Testis (tissue), 3 donors: ENCODE measurements around the gene COL11A2. TPM values are rescaled to one million over a fixed set of nuclear protein-coding genes. Genes with fewer than 3 reads are reported as not detected.

ENCODE experiments used
- DNase-seq: peaks from one replicate; pipeline ENCODE4 v3.0.0-alpha.2; 2019
- H3K27ac ChIP-seq, 2 donors: fragments of 200-600 bp; sonication (generic); one replicate each; pipeline ENCODE4 v1.5.1; 2019
- H3K27me3 ChIP-seq: fragments of 200-600 bp; sonication (generic); one replicate; pipeline ENCODE4 v1.5.1; 2019
- H3K36me3 ChIP-seq: fragments of 200-600 bp; sonication (generic); one replicate; pipeline ENCODE4 v1.5.1; 2017; ENCODE audit warnings: low read depth; ENCODE audit errors: missing control alignments
- H3K4me1 ChIP-seq: fragments of 200-600 bp; sonication (generic); one replicate; pipeline ENCODE4 v1.5.1; 2019
- H3K4me3 ChIP-seq, 2 donors: fragments of 200-600 bp; sonication (generic); one replicate each; pipeline ENCODE4 v1.5.1; 2017 to 2019
- H3K9me3 ChIP-seq: fragments of 200-600 bp; sonication (generic); one replicate; pipeline ENCODE4 v1.5.1; 2017
- POLR2A ChIP-seq: fragments of 450-650 bp; IDR thresholded peaks from one replicate; pipeline ENCODE4 v1.6.1; 2017; ENCODE audit warnings: antibody characterized with exemption, mild to moderate bottlenecking, moderate library complexity
- WGBS, 2 donors: methylation state at CpG; one replicate each; pipeline ENCODE4 v1.1.5; 2018; 5-methylcytosine and 5-hydroxymethylcytosine counted together
- intact Hi-C: fragments of 100-400 bp; cut with DNase I; formaldehyde crosslinking; loops from one replicate; pipeline ENCODE4 v1.15.1; 2023; ENCODE audit warnings: low total_unique reads
- polyA plus RNA-seq: library from polyadenylated mRNA; stranded (reverse); fragments of 350-450 nt; fragmentation: Illumina TruSeq; extraction: RNeasy Lipid Tissue Mini Kit (QIAGEN cat#74804); gene quantifications from one replicate; pipeline ENCODE4 v1.2.3, GENCODE V29; 2014; ENCODE audit warnings: low read depth, low replicate concordance; ENCODE audit not compliant: insufficient read depth
- total RNA-seq, 2 donors: library from RNA; depleted of rRNA; stranded (reverse); fragments of >200 nt; gene quantifications; one replicate each; pipeline ENCODE4 v1.2.3, GENCODE V29; 2016
- TF ChIP-seq, protein P1 (sequence below), 3 experiments: fragments of 450-650 bp in 2 of 3; fragments of 200-600 bp in 1 of 3; sonication (generic) in 1 of 3; IDR thresholded peaks; one replicate each; pipeline ENCODE4 v1.5.1; 2016 to 2019; ENCODE audit warnings: antibody characterized with exemption in 3 of 3, mild to moderate bottlenecking in 2 of 3, moderate library complexity in 1 of 3

The COL11A2 gene
- total and polyA plus RNA-seq, 3 donors from 2014 or later, result 8.2 to 8.8 (median 8.6) TPM

DNA sequence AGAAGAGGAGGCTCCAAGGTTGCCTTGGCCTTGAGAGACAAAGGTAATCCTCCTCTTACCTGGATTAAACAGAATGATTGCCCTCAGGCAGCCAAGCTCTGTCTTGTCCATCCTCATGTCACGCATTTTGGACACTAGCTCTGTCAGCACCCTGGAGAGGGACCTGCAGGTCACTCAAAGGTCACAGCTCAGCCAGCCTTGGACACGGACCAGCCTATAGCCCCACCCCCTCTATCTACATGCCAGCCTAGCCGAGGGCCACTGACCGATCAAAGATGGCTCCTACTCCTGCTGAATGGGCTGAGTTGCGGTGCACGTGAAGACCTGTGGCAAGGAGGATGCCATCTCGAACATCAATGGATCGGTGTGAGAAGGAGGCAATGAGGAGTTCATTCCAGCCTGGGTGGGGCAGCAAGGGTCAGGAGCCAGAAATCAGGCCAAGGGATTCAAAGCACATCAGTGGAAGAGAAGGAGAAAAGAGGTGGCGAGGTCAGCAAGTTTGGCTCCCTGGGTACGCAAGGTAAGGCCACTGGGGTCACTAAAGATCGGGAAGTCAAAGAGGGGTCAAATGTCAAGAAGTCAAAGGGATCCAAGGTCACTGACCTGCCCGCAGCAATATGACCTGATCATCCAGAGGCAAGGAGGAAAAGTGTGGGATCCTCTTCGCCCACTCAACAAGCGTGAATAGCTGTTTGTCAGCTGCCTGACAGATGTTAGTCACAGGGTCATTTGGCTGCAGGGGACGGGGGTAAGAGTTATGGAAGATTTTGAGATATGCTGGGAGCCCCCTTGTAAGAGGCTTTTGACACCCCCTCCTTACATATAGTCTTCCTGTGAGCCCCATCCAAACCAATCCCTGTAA, 3.3 kb upstream of the COL11A2 start:
- no peak for TF ChIP-seq POLR2A
- TF ChIP-seq, protein P1, sequence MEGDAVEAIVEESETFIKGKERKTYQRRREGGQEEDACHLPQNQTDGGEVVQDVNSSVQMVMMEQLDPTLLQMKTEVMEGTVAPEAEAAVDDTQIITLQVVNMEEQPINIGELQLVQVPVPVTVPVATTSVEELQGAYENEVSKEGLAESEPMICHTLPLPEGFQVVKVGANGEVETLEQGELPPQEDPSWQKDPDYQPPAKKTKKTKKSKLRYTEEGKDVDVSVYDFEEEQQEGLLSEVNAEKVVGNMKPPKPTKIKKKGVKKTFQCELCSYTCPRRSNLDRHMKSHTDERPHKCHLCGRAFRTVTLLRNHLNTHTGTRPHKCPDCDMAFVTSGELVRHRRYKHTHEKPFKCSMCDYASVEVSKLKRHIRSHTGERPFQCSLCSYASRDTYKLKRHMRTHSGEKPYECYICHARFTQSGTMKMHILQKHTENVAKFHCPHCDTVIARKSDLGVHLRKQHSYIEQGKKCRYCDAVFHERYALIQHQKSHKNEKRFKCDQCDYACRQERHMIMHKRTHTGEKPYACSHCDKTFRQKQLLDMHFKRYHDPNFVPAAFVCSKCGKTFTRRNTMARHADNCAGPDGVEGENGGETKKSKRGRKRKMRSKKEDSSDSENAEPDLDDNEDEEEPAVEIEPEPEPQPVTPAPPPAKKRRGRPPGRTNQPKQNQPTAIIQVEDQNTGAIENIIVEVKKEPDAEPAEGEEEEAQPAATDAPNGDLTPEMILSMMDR (IDR thresholded peaks at IDR 0.05), result no peak
- intact Hi-C loops, result no loop called here
- H3K9me3 ChIP-seq, result no peaks in the 10 kb centered on the region
- peaks cover 30% of the 10 kb centered on the region for H3K4me1 ChIP-seq
- H3K36me3 ChIP-seq, result no peaks in the 10 kb centered on the region
- no peaks in the 10 kb centered on the region for H3K27me3 ChIP-seq
- H3K4me3 ChIP-seq, result no peak overlapping the region
- 80% methylated on average over 13 to 15 of the region's 15 CpGs for WGBS, 2 donors
- H3K27ac ChIP-seq, result no peak overlapping the region
- peak; percentile 21 for DNase-seq

DNA sequence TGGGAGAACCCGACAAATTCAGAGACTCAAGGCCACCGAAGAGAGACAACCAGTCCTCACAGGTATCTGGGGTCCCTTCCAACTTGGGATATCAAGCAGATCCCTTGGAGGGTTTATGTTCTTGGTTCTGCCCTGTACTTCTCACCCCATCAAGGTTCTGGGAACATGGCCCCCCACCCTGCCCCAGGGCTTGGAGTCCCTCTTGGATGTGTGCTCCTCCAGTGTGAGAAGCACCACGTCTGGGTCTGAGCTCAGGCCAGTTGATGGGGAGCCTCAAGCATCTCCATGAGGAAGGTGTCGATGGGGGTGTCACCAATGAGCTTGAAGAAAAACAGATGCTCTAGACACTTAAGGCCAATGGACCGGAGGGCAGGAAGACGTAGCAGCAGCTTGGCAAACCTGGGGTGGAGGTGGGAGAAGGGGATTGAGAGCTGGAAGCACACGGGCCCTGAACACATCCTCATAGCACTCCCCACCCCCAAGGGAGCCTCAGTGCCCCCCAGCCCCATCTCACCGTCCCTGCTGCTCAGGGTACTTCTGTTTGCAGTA, 2.2 kb upstream of the COL11A2 start:
- Histone ChIP-seq H3K27ac (no peak overlapping the region), H3K4me3 (no peak overlapping the region), H3K27me3 (no peaks in the 10 kb centered on the region), H3K4me1 (peaks cover 30% of the 10 kb centered on the region), H3K9me3 (no peaks in the 10 kb centered on the region), H3K36me3 (no peaks in the 10 kb centered on the region)
- no peak for DNase-seq
- 70 to 75% methylated on average over 8 of the region's 8 CpGs for WGBS, 2 donors
- TF ChIP-seq POLR2A, result no peak
- TF ChIP-seq, protein P1 (IDR thresholded peaks at IDR 0.05), result no peak
- intact Hi-C loops, result no loop called here

DNA sequence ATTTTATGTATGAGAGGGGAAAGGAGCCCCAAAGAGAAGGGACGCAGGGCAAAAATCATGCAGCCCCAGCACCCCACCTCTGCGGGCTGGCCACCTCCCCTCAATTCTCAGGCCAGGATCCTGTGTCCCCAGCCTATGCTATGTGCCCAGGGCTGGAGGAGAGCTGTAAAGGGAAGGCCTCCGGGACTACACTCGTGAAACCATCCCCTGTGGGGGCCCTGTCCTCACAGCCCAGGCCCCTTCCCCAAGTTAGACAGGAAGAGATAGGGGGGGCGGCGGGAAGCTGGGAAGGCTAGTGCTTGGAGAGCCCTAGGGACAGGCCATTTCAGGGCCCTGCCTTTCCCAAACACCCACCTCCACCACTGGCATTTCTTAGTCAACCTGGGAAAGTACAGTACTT, 1.4 kb upstream of the COL11A2 start:
- H3K4me3 ChIP-seq, result no peak overlapping the region
- no peak overlapping the region for H3K27ac ChIP-seq
- intact Hi-C loops, result no loop called here
- no peaks in the 10 kb centered on the region for H3K36me3 ChIP-seq
- 29 to 43% methylated on average over 6 of the region's 6 CpGs for WGBS, 2 donors
- no peaks in the 10 kb centered on the region for H3K27me3 ChIP-seq
- no peak for DNase-seq
- peaks cover 24% of the 10 kb centered on the region for H3K4me1 ChIP-seq
- TF ChIP-seq, protein P1 (IDR thresholded peaks at IDR 0.05), result no peak
- no peak for TF ChIP-seq POLR2A
- H3K9me3 ChIP-seq, result no peaks in the 10 kb centered on the region

DNA sequence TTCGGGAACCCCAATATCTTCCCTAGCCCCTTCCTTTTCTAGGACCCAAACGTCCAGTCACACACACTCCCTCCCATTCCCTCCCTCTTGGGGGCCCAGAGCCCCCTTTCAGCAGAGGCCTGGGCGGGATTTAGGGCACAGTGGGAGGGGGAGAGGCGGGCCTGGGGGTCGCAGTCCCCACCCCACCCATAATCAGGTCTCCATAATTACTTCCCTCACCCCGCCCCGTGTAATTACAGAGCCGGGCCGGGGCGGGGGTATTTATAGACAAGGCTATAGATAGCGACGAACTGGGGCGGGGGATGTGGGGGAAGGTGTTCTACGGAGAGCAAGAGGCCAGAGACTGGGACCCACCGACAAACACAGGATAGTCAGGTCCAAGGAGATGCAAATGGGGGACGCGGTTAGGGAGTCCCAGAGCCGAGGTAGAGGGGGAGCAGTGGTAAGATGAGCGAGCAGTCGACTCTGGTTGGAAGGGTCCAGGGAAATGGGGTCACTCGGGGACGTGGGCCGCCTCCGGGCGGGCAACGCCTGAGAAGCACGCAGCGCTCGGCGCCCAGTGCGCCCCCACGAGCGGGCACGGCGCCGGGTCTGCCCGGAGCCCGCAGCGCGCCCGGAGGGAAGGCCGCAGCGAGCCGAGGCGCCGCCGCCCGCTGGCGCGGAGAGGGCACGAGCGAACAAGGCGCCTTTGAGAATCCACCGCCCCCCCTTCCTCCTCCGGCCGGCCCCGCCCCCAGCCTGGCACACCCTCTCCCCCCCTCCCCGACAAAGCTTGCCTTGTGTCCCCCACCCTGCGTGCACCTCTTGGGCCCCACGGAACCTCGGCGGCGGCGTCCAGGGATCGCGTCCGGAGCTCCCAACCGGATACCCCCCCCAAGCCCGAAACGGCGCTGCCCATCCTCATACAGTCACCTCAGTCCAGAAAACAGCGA, 670 bp upstream of the COL11A2 start:
- peak; percentile 41 for DNase-seq
- H3K36me3 ChIP-seq, result no peaks in the 10 kb centered on the region
- H3K4me3 ChIP-seq, result peak overlapping the region; percentile 40 to 41
- TF ChIP-seq, protein P1 (IDR thresholded peaks at IDR 0.05), result no peak
- no peak for TF ChIP-seq POLR2A
- H3K4me1 ChIP-seq, result peaks cover 21% of the 10 kb centered on the region
- H3K27ac ChIP-seq, result no peak overlapping the region
- no peaks in the 10 kb centered on the region for H3K27me3 ChIP-seq
- intact Hi-C loops, result no loop called here
- WGBS, 2 donors, result 1% methylated on average over 21 to 72 of the region's 72 CpGs
- no peaks in the 10 kb centered on the region for H3K9me3 ChIP-seq
